Osteoblast (primary cell): ENCODE data around the gene KCNH5. TPM values are rescaled to one million over a fixed set of nuclear protein-coding genes. Genes with fewer than 3 reads are reported as not detected.

ENCODE experiments used
- DNase-seq: peaks from one replicate; pipeline ENCODE4 v3.0.0; 2011; ENCODE audit warnings: low spot score, mixed read lengths; ENCODE audit not compliant: insufficient read length; ENCODE audit errors: missing footprints
- H2AFZ ChIP-seq: 2 replicates; pipeline ENCODE4 v1.6.0; 2011; ENCODE audit warnings: mild to moderate bottlenecking, low read length
- H3K27ac ChIP-seq: 2 replicates; pipeline ENCODE4 v1.5.1; 2011; ENCODE audit warnings: mild to moderate bottlenecking, low read depth, low read length, moderate library complexity
- H3K27me3 ChIP-seq: 2 replicates; pipeline ENCODE4 v1.6.0; 2012; ENCODE audit warnings: mild to moderate bottlenecking, control low read depth, inconsistent platforms, low read length, moderate library complexity; ENCODE audit not compliant: insufficient read depth
- H3K36me3 ChIP-seq: 2 replicates; pipeline ENCODE4 v1.5.1; 2011; ENCODE audit warnings: mild to moderate bottlenecking, low read length, control low read depth, moderate library complexity; ENCODE audit not compliant: insufficient read depth
- H3K4me1 ChIP-seq: 2 replicates; pipeline ENCODE4 v1.5.1; 2011; ENCODE audit warnings: mild to moderate bottlenecking, low read length, control low read depth, moderate library complexity; ENCODE audit not compliant: insufficient read depth
- H3K4me2 ChIP-seq: 2 replicates; pipeline ENCODE4 v1.6.0; 2011; ENCODE audit warnings: mild to moderate bottlenecking, low read length; ENCODE audit not compliant: insufficient read depth
- H3K4me3 ChIP-seq: fragments of 200-600 bp; sonication (generic); 3 replicates; pipeline ENCODE4 v1.5.1; 2012; ENCODE audit warnings: mild to moderate bottlenecking, low read length, inconsistent platforms; ENCODE audit not compliant: insufficient read depth
- H3K79me2 ChIP-seq: 2 replicates; pipeline ENCODE4 v1.6.0; 2012; ENCODE audit warnings: mild to moderate bottlenecking, low read length, control low read depth, inconsistent platforms; ENCODE audit not compliant: insufficient read depth
- H3K9me3 ChIP-seq: 2 replicates; pipeline ENCODE4 v1.5.1; 2011; ENCODE audit warnings: low read depth, low read length, control low read depth
- H4K20me1 ChIP-seq: 2 replicates; pipeline ENCODE4 v1.6.0; 2012; ENCODE audit warnings: mild to moderate bottlenecking, low read length, control low read depth; ENCODE audit not compliant: insufficient read depth
- CTCF ChIP-seq: IDR thresholded peaks from 2 replicates; pipeline ENCODE4 v1.5.1; 2011; ENCODE audit warnings: mild to moderate bottlenecking, low read depth, low read length, moderate library complexity; ENCODE audit errors: extremely low read depth
- total RNA-seq: library from RNA; depleted of rRNA; stranded (reverse); fragments of >200 nt; gene quantifications from 2 replicates; pipeline ENCODE4 v1.2.3, GENCODE V29; 2012

KCNH5 gene
- total RNA-seq, 1 donor, result not detected

- no peak for DNase-seq
- Histone ChIP-seq H3K4me1 (no peaks in the 10 kb centered on the region), H3K4me2 (no peak overlapping the region), H4K20me1 (no peaks in the 10 kb centered on the region), H3K36me3 (no peaks in the 10 kb centered on the region), H3K27me3 (no peaks in the 10 kb centered on the region), H2AFZ (no peak overlapping the region), H3K79me2 (no peaks in the 10 kb centered on the region), H3K4me3 (no peak overlapping the region), H3K27ac (no peak overlapping the region), H3K9me3 (no peaks in the 10 kb centered on the region)
- TF ChIP-seq CTCF, result no peak
Measured at GRCh38 chr14:62988967-62989366, 56.3 kb downstream of the KCNH5 start.

GRCh38 chr14:62983821-62984220, 61.4 kb downstream of the KCNH5 start:
- H3K36me3 ChIP-seq, result no peaks in the 10 kb centered on the region
- H3K4me3 ChIP-seq, result no peak overlapping the region
- no peak overlapping the region for H3K4me2 ChIP-seq
- no peak for TF ChIP-seq CTCF
- no peak overlapping the region for H3K27ac ChIP-seq
- no peaks in the 10 kb centered on the region for H4K20me1 ChIP-seq
- no peak overlapping the region for H2AFZ ChIP-seq
- H3K4me1 ChIP-seq, result no peaks in the 10 kb centered on the region
- no peaks in the 10 kb centered on the region for H3K27me3 ChIP-seq
- DNase-seq, result no peak
- no peaks in the 10 kb centered on the region for H3K79me2 ChIP-seq
- H3K9me3 ChIP-seq, result no peaks in the 10 kb centered on the region

GRCh38 chr14:62980693-62981092, 64.6 kb downstream of the KCNH5 start:
- DNase-seq, result no peak
- Histone ChIP-seq H2AFZ (no peak overlapping the region), H3K79me2 (no peaks in the 10 kb centered on the region), H3K27ac (no peak overlapping the region), H3K9me3 (no peaks in the 10 kb centered on the region), H3K4me1 (no peaks in the 10 kb centered on the region), H3K27me3 (no peaks in the 10 kb centered on the region), H4K20me1 (no peaks in the 10 kb centered on the region), H3K4me3 (no peak overlapping the region), H3K4me2 (no peak overlapping the region), H3K36me3 (no peaks in the 10 kb centered on the region)
- TF ChIP-seq CTCF, result no peak

GRCh38 chr14:62957562-62957961, 87.7 kb downstream of the KCNH5 start:
- no peaks in the 10 kb centered on the region for H3K36me3 ChIP-seq
- no peaks in the 10 kb centered on the region for H3K27me3 ChIP-seq
- DNase-seq, result no peak
- H3K79me2 ChIP-seq, result no peaks in the 10 kb centered on the region
- peaks cover 4% of the 10 kb centered on the region for H3K9me3 ChIP-seq
- H3K4me1 ChIP-seq, result no peaks in the 10 kb centered on the region
- no peak overlapping the region for H3K27ac ChIP-seq
- H2AFZ ChIP-seq, result no peak overlapping the region
- no peak for TF ChIP-seq CTCF
- no peak overlapping the region for H3K4me3 ChIP-seq
- no peak overlapping the region for H3K4me2 ChIP-seq
- H4K20me1 ChIP-seq, result no peaks in the 10 kb centered on the region
